ENCODE data around the gene KIAA0319L. TPM values are rescaled to one million over a fixed set of nuclear protein-coding genes. Genes with fewer than 3 reads are reported as not detected.

The KIAA0319L gene
- total RNA-seq, 4 donors from 2014 or later, result 28.5 to 35.7 (median 32.7) TPM

- WGBS, result 86% methylated on average over 7 of the region's 7 CpGs
- intact Hi-C loops (cut with DNase I), result no loop called here
- Histone ChIP-seq H3K27ac (replicated peaks in 1 of 4) (no peak overlapping the region), H3K4me3 (no peak overlapping the region), H3K27me3 (no peaks in the 10 kb centered on the region), H3K36me3 (peaks cover 31 to 70% (median 53%) of the 10 kb centered on the region in 4 donors), H3K9me3 (no peaks in the 10 kb centered on the region), H3K4me1 (no peaks in the 10 kb centered on the region)
- no peak for TF ChIP-seq EP300 (IDR thresholded peaks at IDR 0.05)
- no peak for TF ChIP-seq POLR2AphosphoS5 (IDR thresholded peaks at IDR 0.05)
- no peak for TF ChIP-seq POLR2A (IDR thresholded peaks at IDR 0.05; ENCODE audit: low read depth)
- TF ChIP-seq, protein P1, sequence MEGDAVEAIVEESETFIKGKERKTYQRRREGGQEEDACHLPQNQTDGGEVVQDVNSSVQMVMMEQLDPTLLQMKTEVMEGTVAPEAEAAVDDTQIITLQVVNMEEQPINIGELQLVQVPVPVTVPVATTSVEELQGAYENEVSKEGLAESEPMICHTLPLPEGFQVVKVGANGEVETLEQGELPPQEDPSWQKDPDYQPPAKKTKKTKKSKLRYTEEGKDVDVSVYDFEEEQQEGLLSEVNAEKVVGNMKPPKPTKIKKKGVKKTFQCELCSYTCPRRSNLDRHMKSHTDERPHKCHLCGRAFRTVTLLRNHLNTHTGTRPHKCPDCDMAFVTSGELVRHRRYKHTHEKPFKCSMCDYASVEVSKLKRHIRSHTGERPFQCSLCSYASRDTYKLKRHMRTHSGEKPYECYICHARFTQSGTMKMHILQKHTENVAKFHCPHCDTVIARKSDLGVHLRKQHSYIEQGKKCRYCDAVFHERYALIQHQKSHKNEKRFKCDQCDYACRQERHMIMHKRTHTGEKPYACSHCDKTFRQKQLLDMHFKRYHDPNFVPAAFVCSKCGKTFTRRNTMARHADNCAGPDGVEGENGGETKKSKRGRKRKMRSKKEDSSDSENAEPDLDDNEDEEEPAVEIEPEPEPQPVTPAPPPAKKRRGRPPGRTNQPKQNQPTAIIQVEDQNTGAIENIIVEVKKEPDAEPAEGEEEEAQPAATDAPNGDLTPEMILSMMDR (IDR thresholded peaks at IDR 0.05), result no peak
- DNase-seq (ENCODE audit: extremely low spot score), result no peak
These were observed 126.0 kb downstream of the KIAA0319L start for GRCh38 chr1:35431173-35431599.

DNA sequence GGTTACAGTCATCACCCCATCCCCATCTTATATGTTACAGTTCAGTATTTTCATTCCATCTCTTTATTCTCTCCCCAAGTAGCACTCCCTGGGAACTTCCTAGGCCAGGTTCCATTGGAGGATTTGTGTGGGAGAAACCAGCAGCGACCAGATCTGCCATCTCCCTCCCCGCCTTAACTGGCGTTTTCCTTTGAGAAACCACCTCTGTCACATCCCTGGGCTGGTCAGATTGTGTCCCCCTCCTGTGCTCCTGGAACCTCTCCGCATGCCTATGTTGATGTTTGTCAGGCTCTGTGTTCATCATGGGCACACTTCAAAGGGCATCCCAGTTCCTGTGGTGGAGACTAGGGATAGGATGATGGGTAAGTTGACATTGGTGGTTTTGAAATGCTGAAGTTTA is 126.4 kb downstream of the KIAA0319L start:
- Histone ChIP-seq H3K27ac (replicated peaks in 1 of 4) (no peak overlapping the region), H3K36me3 (peaks cover 27 to 66% (median 49%) of the 10 kb centered on the region in 4 donors), H3K27me3 (no peaks in the 10 kb centered on the region), H3K4me1 (no peaks in the 10 kb centered on the region), H3K9me3 (no peaks in the 10 kb centered on the region), H3K4me3 (no peak overlapping the region)
- DNase-seq (ENCODE audit: extremely low spot score), result no peak
- intact Hi-C loops (cut with DNase I), result no loop called here
- 93% methylated on average over 4 of the region's 4 CpGs for WGBS
- no peak for TF ChIP-seq EP300 (IDR thresholded peaks at IDR 0.05)
- TF ChIP-seq, protein P1 (IDR thresholded peaks at IDR 0.05), result no peak
- TF ChIP-seq POLR2AphosphoS5 (IDR thresholded peaks at IDR 0.05), result no peak

DNA sequence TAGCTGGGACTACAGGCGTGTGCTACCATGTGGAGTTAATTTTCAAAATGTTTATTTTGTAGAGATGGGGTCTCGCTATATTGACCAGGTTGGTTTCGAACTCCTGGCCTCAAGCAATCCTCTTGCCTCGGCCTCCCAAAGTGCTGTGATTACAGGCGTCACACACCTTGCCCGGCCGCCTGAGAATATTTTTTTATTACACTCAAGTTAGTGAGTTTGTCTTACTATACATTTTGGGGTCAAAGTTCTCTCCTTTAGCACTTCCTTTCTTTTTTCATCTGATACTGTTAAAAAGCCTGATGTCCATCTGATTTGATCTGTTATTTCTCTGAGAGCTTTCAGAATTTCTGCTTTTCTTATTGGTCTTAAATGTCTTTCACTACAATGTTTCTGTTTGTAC is 128.8 kb downstream of the KIAA0319L start:
- no peak for DNase-seq (ENCODE audit: extremely low spot score)
- H3K27ac ChIP-seq (replicated peaks in 1 of 4), result no peak overlapping the region
- H3K36me3 ChIP-seq, result peaks cover 7 to 59% (median 29%) of the 10 kb centered on the region in 4 donors
- TF ChIP-seq EP300 (IDR thresholded peaks at IDR 0.05) (no peak), POLR2A (IDR thresholded peaks at IDR 0.05; ENCODE audit: low read depth) (no peak), POLR2AphosphoS5 (IDR thresholded peaks at IDR 0.05) (no peak)
- intact Hi-C loops (cut with DNase I), result no loop called here
- H3K4me1 ChIP-seq, result no peaks in the 10 kb centered on the region
- H3K4me3 ChIP-seq, result no peak overlapping the region
- no peaks in the 10 kb centered on the region for H3K9me3 ChIP-seq
- no peaks in the 10 kb centered on the region for H3K27me3 ChIP-seq
- WGBS, result 98% methylated on average over 7 of the region's 7 CpGs

DNA sequence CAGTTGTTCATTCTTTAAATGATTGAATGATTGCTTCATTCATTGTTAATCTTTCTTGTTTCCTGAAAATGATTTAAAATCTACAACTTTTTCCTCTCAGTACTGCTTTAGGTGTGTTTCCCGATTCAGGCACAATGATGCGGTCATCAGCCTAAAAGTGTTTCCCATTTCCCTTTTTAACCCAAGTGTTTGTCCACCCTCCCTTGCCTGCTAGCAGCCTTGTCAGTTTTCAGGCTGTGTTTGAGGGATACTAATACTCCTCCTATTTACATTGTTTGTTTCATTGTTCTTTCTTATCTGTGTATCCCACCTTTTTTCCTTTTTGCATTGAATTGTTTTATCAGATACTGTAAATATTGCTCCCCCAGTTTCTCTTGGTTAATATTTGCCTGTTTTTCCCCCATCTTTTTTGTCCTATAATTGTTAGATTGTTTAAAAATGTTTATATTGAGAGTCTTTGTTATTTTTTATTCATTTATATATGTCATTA is 131.1 kb downstream of the KIAA0319L start:
- Histone ChIP-seq H3K9me3 (no peaks in the 10 kb centered on the region), H3K27ac (replicated peaks in 1 of 4) (no peak overlapping the region), H3K4me1 (no peaks in the 10 kb centered on the region), H3K36me3 (peaks cover 0 to 42% (median 20%) of the 10 kb centered on the region in 4 donors), H3K27me3 (no peaks in the 10 kb centered on the region), H3K4me3 (no peak overlapping the region)
- TF ChIP-seq EP300 (IDR thresholded peaks at IDR 0.05) (no peak), POLR2AphosphoS5 (IDR thresholded peaks at IDR 0.05) (no peak), POLR2A (IDR thresholded peaks at IDR 0.05; ENCODE audit: low read depth) (no peak)
- TF ChIP-seq, protein P1 (IDR thresholded peaks at IDR 0.05), result no peak
- 69% methylated on average over 2 of the region's 2 CpGs for WGBS
- intact Hi-C loops (cut with DNase I), result no loop called here
- DNase-seq (ENCODE audit: extremely low spot score), result no peak

- whole genome bisulfite sequencing, result 95% methylated on average over 1 of the region's 1 CpG
- H3K4me1 ChIP-seq, result no peaks in the 10 kb centered on the region
- no peaks in the 10 kb centered on the region for H3K27me3 ChIP-seq
These were observed 148.3 kb downstream of the KIAA0319L start for GRCh38 chr1:35408925-35409324.

More at GRCh38 chr1:35408925-35409324, 148.3 kb downstream of the KIAA0319L start:
- Histone ChIP-seq H3K4me3 (no peak overlapping the region), H3K9me3 (no peaks in the 10 kb centered on the region), H3K36me3 (peaks cover 12 to 67% (median 53%) of the 10 kb centered on the region in 4 donors), H3K27ac (replicated peaks in 1 of 4) (no peak overlapping the region)
- intact Hi-C loops (cut with DNase I), result no loop called here
- DNase-seq (ENCODE audit: extremely low spot score), result no peak
- TF ChIP-seq POLR2A (IDR thresholded peaks at IDR 0.05; ENCODE audit: low read depth) (no peak), EP300 (IDR thresholded peaks at IDR 0.05) (no peak), POLR2AphosphoS5 (IDR thresholded peaks at IDR 0.05) (no peak)
- TF ChIP-seq, protein P1 (IDR thresholded peaks at IDR 0.05), result no peak

Data from esophagus muscularis mucosa (tissue), 4 donors.